H1 (cell line): ENCODE measurements around the gene DHX58. TPM values are rescaled to one million over a fixed set of nuclear protein-coding genes. Genes with fewer than 3 reads are reported as not detected.
A peak's percentile ranks its signal among the peaks of the same experiment; 100 is the strongest.

ENCODE experiments used
- CTCF ChIA-PET: fragments of 300-600 bp; sonication (Branson Sonifier 250); formaldehyde crosslinking; loops from one replicate; lab custom pipeline; 2021; ENCODE audit not compliant: partially characterized antibody; lab: Charles Lee
- POLR2A ChIA-PET: fragments of 300-600 bp; sonication (Branson Sonifier 250); formaldehyde crosslinking; loops from one replicate; lab custom pipeline; 2021; ENCODE audit warnings: inconsistent platforms; ENCODE audit not compliant: partially characterized antibody; lab: Charles Lee
- DNase-seq, 2 experiments: peaks; one replicate each; pipeline versions ENCODE4 v3.0.0 to v3.0.0-alpha.2; 2010 to 2022; ENCODE audit warnings: low spot score in 2 of 2, low read depth in 1 of 2, mixed read lengths in 1 of 2
- FAIRE-seq: peaks from 2 replicates; lab custom pipeline; 2011; peaks lifted over from hg19 to GRCh38; lab: Jason Lieb, UNC
- H2AFZ ChIP-seq: 2 replicates; pipeline ENCODE4 v1.8.1; 2012; ENCODE audit warnings: low read length, inconsistent platforms
- H2AK5ac ChIP-seq: 2 replicates; pipeline ENCODE4 v1.6.1; 2013; ENCODE audit warnings: low read depth, low read length
- H2BK120ac ChIP-seq: replicated peaks from 2 replicates; pipeline ENCODE3; 2013; ENCODE audit warnings: low read depth, low read length, inconsistent platforms
- H2BK12ac ChIP-seq: 2 replicates; pipeline ENCODE4 v1.6.1; 2013; ENCODE audit warnings: low read depth, low read length
- H2BK15ac ChIP-seq: 2 replicates; pipeline ENCODE4 v1.6.1; 2013; ENCODE audit warnings: low read length
- H2BK20ac ChIP-seq: 2 replicates; pipeline ENCODE4 v1.6.1; 2013; ENCODE audit warnings: low read length
- H2BK5ac ChIP-seq: 2 replicates; pipeline ENCODE4 v1.6.1; 2013; ENCODE audit warnings: low read depth, low read length
- H3K14ac ChIP-seq: 2 replicates; pipeline ENCODE4 v1.6.1; 2013; ENCODE audit warnings: inconsistent platforms; ENCODE audit not compliant: insufficient read length
- H3K18ac ChIP-seq: 2 replicates; pipeline ENCODE4 v1.6.1; 2013; ENCODE audit warnings: low read length; ENCODE audit errors: extremely low read depth
- H3K23ac ChIP-seq: 2 replicates; pipeline ENCODE4 v1.6.1; 2013; ENCODE audit warnings: inconsistent platforms; ENCODE audit not compliant: insufficient read length
- H3K23me2 ChIP-seq: 2 replicates; pipeline ENCODE4 v1.6.1; 2013; ENCODE audit warnings: low read depth, low read length
- H3K27ac ChIP-seq: 2 replicates; pipeline ENCODE4 v1.6.1; 2011; ENCODE audit warnings: low read depth, low read length, inconsistent platforms
- H3K27me3 ChIP-seq, 4 experiments: replicated peaks in 1 of 4; 1 replicate in 1 of 4; 2 replicates in 3 of 4; pipeline versions ENCODE4 v1.6.1 to v1.8.1; 2011 to 2013; ENCODE audit warnings: low read length in 3 of 4, mild to moderate bottlenecking in 3 of 4, inconsistent platforms in 2 of 4, mixed read lengths in 2 of 4, moderate library complexity in 1 of 4; ENCODE audit not compliant: control insufficient read depth in 3 of 4, insufficient read depth in 3 of 4; ENCODE audit errors: extremely low read depth in 1 of 4
- H3K36me3 ChIP-seq, 4 experiments: 2 replicates each; pipeline versions ENCODE4 v1.6.1 to v1.8.1; 2011 to 2013; ENCODE audit warnings: mild to moderate bottlenecking in 4 of 4, low read length in 3 of 4, moderate library complexity in 2 of 4, control low read depth in 1 of 4, inconsistent platforms in 1 of 4; ENCODE audit not compliant: insufficient read depth in 4 of 4, control insufficient read depth in 2 of 4
- H3K4ac ChIP-seq: replicated peaks from 2 replicates; pipeline ENCODE3; 2013; ENCODE audit warnings: low read length, low read depth, mixed read lengths, inconsistent platforms; ENCODE audit not compliant: insufficient read length
- H3K4me1 ChIP-seq, 4 experiments: replicated peaks in 1 of 4; 1 replicate in 1 of 4; 2 replicates in 3 of 4; pipeline versions ENCODE4 v1.6.1 to v1.8.1; 2011 to 2013; ENCODE audit warnings: low read length in 3 of 4, inconsistent platforms in 2 of 4, mixed read lengths in 1 of 4; ENCODE audit not compliant: insufficient read depth in 4 of 4, control insufficient read depth in 3 of 4
- H3K4me2 ChIP-seq, 2 experiments: 2 replicates each; pipeline versions ENCODE4 v1.6.1 to v1.8.1; 2011 to 2013; ENCODE audit warnings: low read depth in 2 of 2, low read length in 2 of 2, control low read depth in 1 of 2, inconsistent platforms in 1 of 2, mild to moderate bottlenecking in 1 of 2; ENCODE audit not compliant: insufficient read depth in 1 of 2
- H3K4me3 ChIP-seq, 4 experiments: fragments of 200-600, 300-600 bp in 1 of 4; sonication (generic), shearing (Covaris generic), sonication (Bioruptor Twin) in 1 of 4; 2 replicates each; pipeline versions ENCODE4 v1.5.1 to v1.8.1; 2011 to 2016; ENCODE audit warnings: low read length in 4 of 4, low read depth in 3 of 4, control low read depth in 2 of 4, inconsistent platforms in 2 of 4, mild to moderate bottlenecking in 2 of 4, mixed read lengths in 1 of 4, moderate library complexity in 1 of 4; ENCODE audit not compliant: insufficient read depth in 2 of 4; ENCODE audit errors: extremely low read depth in 1 of 4
- H3K56ac ChIP-seq: replicated peaks from 2 replicates; pipeline ENCODE3; 2013; ENCODE audit warnings: low read depth, mild to moderate bottlenecking, mixed read lengths, low read length, inconsistent platforms; ENCODE audit not compliant: insufficient read length
- H3K79me1 ChIP-seq: 2 replicates; pipeline ENCODE4 v1.6.1; 2013; ENCODE audit warnings: low read depth, low read length, control low read depth
- H3K79me2 ChIP-seq, 2 experiments: 2 replicates each; pipeline versions ENCODE4 v1.6.1 to v1.8.1; 2012 to 2013; ENCODE audit warnings: low read length in 2 of 2, mild to moderate bottlenecking in 2 of 2, inconsistent platforms in 1 of 2; ENCODE audit not compliant: insufficient read depth in 2 of 2, control insufficient read depth in 1 of 2
- H3K9ac ChIP-seq, 4 experiments: replicated peaks in 1 of 4; 1 replicate in 1 of 4; 2 replicates in 3 of 4; pipeline versions ENCODE4 v1.6.1 to v1.8.1; 2011 to 2013; ENCODE audit warnings: low read depth in 3 of 4, low read length in 3 of 4, control low read depth in 2 of 4, mild to moderate bottlenecking in 2 of 4, moderate library complexity in 2 of 4, inconsistent platforms in 1 of 4; ENCODE audit errors: extremely low read depth in 1 of 4
- H3K9me3 ChIP-seq, 2 experiments: 2 replicates each; pipeline versions ENCODE4 v1.6.1 to v1.8.1; 2012 to 2013; ENCODE audit warnings: mild to moderate bottlenecking in 2 of 2, moderate library complexity in 2 of 2, control low read depth in 1 of 2, inconsistent platforms in 1 of 2, low read depth in 1 of 2, low read length in 1 of 2, mixed read lengths in 1 of 2; ENCODE audit not compliant: insufficient read depth in 2 of 2
- H4K20me1 ChIP-seq, 2 experiments: replicated peaks in 1 of 2; 2 replicates each; pipeline versions ENCODE3 to v1.8.1; 2011 to 2013; ENCODE audit warnings: inconsistent platforms in 2 of 2, low read length in 2 of 2, mild to moderate bottlenecking in 1 of 2; ENCODE audit not compliant: insufficient read depth in 2 of 2, control insufficient read depth in 1 of 2
- H4K5ac ChIP-seq: 2 replicates; pipeline ENCODE4 v1.6.1; 2013; ENCODE audit warnings: low read length, low read depth, mixed read lengths, inconsistent platforms; ENCODE audit not compliant: insufficient read length
- H4K8ac ChIP-seq: 2 replicates; pipeline ENCODE4 v1.8.0; 2013; ENCODE audit warnings: mild to moderate bottlenecking, moderate library complexity, low read length, inconsistent platforms; ENCODE audit not compliant: insufficient read depth; ENCODE audit errors: extremely low read depth
- H4K91ac ChIP-seq: replicated peaks from 2 replicates; pipeline ENCODE3; 2013; ENCODE audit warnings: low read length, mixed read lengths, inconsistent platforms; ENCODE audit not compliant: insufficient read length
- CBX5 ChIP-seq: fragments of 300-800, 300-1000 bp; sonication (generic); IDR thresholded peaks from 2 replicates; pipeline ENCODE4 v1.7.1; 2016; ENCODE audit warnings: antibody characterized with exemption, low read length, low read depth
- CEBPB ChIP-seq: IDR thresholded peaks from 2 replicates; pipeline ENCODE4 v1.6.1; 2012; ENCODE audit warnings: low read depth, low read length
- JUN ChIP-seq: IDR thresholded peaks from 2 replicates; pipeline ENCODE4 v1.6.1; 2011; ENCODE audit warnings: low read depth, mild to moderate bottlenecking, improper control_type of control experiment, low read length
- KDM4A ChIP-seq: IDR thresholded peaks from one replicate; pipeline ENCODE4 v1.7.1; 2012; ENCODE audit warnings: low read depth, mild to moderate bottlenecking, moderate library complexity, low read length, inconsistent platforms; ENCODE audit not compliant: severe bottlenecking
- MAFK ChIP-seq: IDR thresholded peaks from 2 replicates; pipeline ENCODE4 v1.6.1; 2012; ENCODE audit warnings: low read depth, mild to moderate bottlenecking, improper control_type of control experiment, low read length
- MAX ChIP-seq: IDR thresholded peaks from 2 replicates; pipeline ENCODE4 v1.6.1; 2012; ENCODE audit warnings: inconsistent platforms
- POLR2A ChIP-seq, 2 experiments: IDR thresholded peaks; 1 replicate in 1 of 2; 2 replicates in 1 of 2; pipeline ENCODE4 v1.6.1; 2011; ENCODE audit warnings: low read depth in 2 of 2, low read length in 2 of 2, mild to moderate bottlenecking in 2 of 2; ENCODE audit errors: control extremely low read depth in 1 of 2
- POU5F1 ChIP-seq: IDR thresholded peaks from 2 replicates; pipeline ENCODE4 v1.6.1; 2011; ENCODE audit warnings: low read depth, mild to moderate bottlenecking, low read length, moderate library complexity
- RAD21 ChIP-seq, 2 experiments: IDR thresholded peaks in 1 of 2; conservative IDR thresholded peaks in 1 of 2; 2 replicates each; pipeline ENCODE4 v1.6.1; 2011; ENCODE audit warnings: low read depth in 2 of 2, low read length in 2 of 2, improper control_type of control experiment in 1 of 2, inconsistent platforms in 1 of 2, mild to moderate bottlenecking in 1 of 2, moderate library complexity in 1 of 2
- RBBP5 ChIP-seq: IDR thresholded peaks from 2 replicates; pipeline ENCODE4 v1.7.1; 2012; ENCODE audit warnings: low read depth, mild to moderate bottlenecking, inconsistent platforms, low read length, moderate library complexity, borderline replicate concordance
- RFX5 ChIP-seq: IDR thresholded peaks from 2 replicates; pipeline ENCODE4 v1.6.1; 2011; ENCODE audit warnings: low read depth, low read length, improper control_type of control experiment, borderline replicate concordance
- SIRT6 ChIP-seq: IDR thresholded peaks from one replicate; pipeline ENCODE4 v1.7.1; 2012; ENCODE audit warnings: low read length, inconsistent platforms
- SP4 ChIP-seq: IDR thresholded peaks from 2 replicates; pipeline ENCODE4 v1.6.1; 2012; ENCODE audit warnings: low read length, inconsistent platforms
- TAF1 ChIP-seq: IDR thresholded peaks from 2 replicates; pipeline ENCODE4 v1.6.1; 2011; ENCODE audit warnings: mild to moderate bottlenecking, low read depth, low read length
- WGBS, 2 experiments: shearing (Covaris generic) in 1 of 2; methylation state at CpG; one replicate each; pipeline versions ENCODE4 v1.1.6 to v1.1.7; 2013 to 2015; ENCODE audit warnings: low lambda C conversion rate in 2 of 2, mixed read lengths in 2 of 2, inconsistent platforms in 1 of 2, low coverage in 1 of 2, missing lambda C conversion rate in 1 of 2; ENCODE audit not compliant: insufficient replicate concordance in 2 of 2, insufficient coverage in 1 of 2, insufficient read length in 1 of 2; ENCODE audit errors: extremely low coverage in 1 of 2, missing lambda C conversion rate in 1 of 2; 5-methylcytosine and 5-hydroxymethylcytosine counted together
- polyA plus RNA-seq, 7 experiments: library from polyadenylated mRNA; depleted of rRNA in 3 of 7; stranded (reverse) in 5 of 7; unstranded in 2 of 7; fragments of >200 nt in 5 of 7; fragments of 200-250 nt in 2 of 7; gene quantifications; 1 replicate in 5 of 7; 2 replicates in 1 of 7; 4 replicates in 1 of 7; pipeline versions ENCODE4 v1.2.1 to v1.2.3, GENCODE V29; 2011 to 2013; ENCODE audit warnings: missing spikeins in 2 of 7, mixed read lengths in 2 of 7
- total RNA-seq: library from RNA; stranded (reverse); fragmentation: NEBNext Ultra II Directional; extraction: Animal tissue kit (Norgen Biotek cat#: 25700); gene quantifications from 2 replicates; pipeline ENCODE4 v1.2.1, GENCODE V29; 2021

The DHX58 gene
- total and polyA plus RNA-seq, 2 of the 8 experiments (the other 6 are each of a cell fraction or from before 2014, with no cell fraction given), result 5.6 to 9.9 TPM

GRCh38 chr17:42081516-42082129, 30.9 kb downstream of the DHX58 start:
- Histone ChIP-seq H4K5ac (no peak overlapping the region), H3K23ac (no peak overlapping the region), H3K14ac (no peak overlapping the region), H2AFZ (no peak overlapping the region), H2BK5ac (no peak overlapping the region), H3K4me3 (no peak overlapping the region), H3K4ac (no peak overlapping the region), H4K20me1 (no peaks in the 10 kb centered on the region), H2BK120ac (no peak overlapping the region), H2BK12ac (no peak overlapping the region), H3K79me1 (no peaks in the 10 kb centered on the region), H2BK20ac (no peak overlapping the region), H3K27ac (no peak overlapping the region), H3K9me3 (no peaks in the 10 kb centered on the region), H2BK15ac (no peak overlapping the region), H3K56ac (no peak overlapping the region), H2AK5ac (peak overlapping the region; percentile 93; the same call in 1 of the 2 replicates), H4K91ac (no peak overlapping the region), H3K36me3 (no peaks in the 10 kb centered on the region), H3K79me2 (no peaks in the 10 kb centered on the region), H3K4me2 (no peak overlapping the region), H4K8ac (no peak overlapping the region), H3K27me3 (no peaks in the 10 kb centered on the region), H3K18ac (no peak overlapping the region), H3K9ac (no peak overlapping the region), H3K23me2 (no peaks in the 10 kb centered on the region), H3K4me1 (peaks cover 0 to 4% (median 3%) of the 10 kb centered on the region in 4 experiments; a peak in 3 of 7 replicates)
- WGBS, 2 experiments, result 95% methylated on average over 9 of the region's 9 CpGs; no CpG with 5 or more reads in 1 of the 2 experiments
- ChIA-PET CTCF (interaction anchor here (0.5 to 1.2 kb wide), 6 partner anchors 10 to 21 kb away, joined by 3 to 8 read pairs (median 4); no protein-coding TSS in a partner anchor), POLR2A (interaction anchor here (0.6 to 1.4 kb wide), 2 partner anchors 10 to 12 kb away, joined by 3 read pairs; no protein-coding TSS in a partner anchor)
- FAIRE-seq (no peak), DNase-seq (no peak)
- TF ChIP-seq MAFK (no peak), RFX5 (no peak), CEBPB (no peak), POLR2A (IDR thresholded peaks at IDR 0.05; ENCODE audit: control extremely low read depth in 1 of 2, low read depth in 2 of 2, low read length in 2 of 2) (no peak), POU5F1 (no peak), TAF1 (no peak), CBX5 (no peak), SP4 (no peak), RBBP5 (no peak), SIRT6 (no peak), KDM4A (no peak), JUN (no peak), RAD21 (IDR thresholded peaks at IDR 0.05 in 1 of 2, conservative IDR thresholded peaks at IDR 0.05 in 1 of 2; ENCODE audit: low read depth in 2 of 2, low read length in 2 of 2) (no peak), MAX (no peak)
